ENCODE measurements around the gene PDGFA. TPM values are rescaled to one million over a fixed set of nuclear protein-coding genes. Genes with fewer than 3 reads are reported as not detected.

The PDGFA gene
- total RNA-seq, 1 experiment from 2014 or later, result 20.1 TPM

DNA sequence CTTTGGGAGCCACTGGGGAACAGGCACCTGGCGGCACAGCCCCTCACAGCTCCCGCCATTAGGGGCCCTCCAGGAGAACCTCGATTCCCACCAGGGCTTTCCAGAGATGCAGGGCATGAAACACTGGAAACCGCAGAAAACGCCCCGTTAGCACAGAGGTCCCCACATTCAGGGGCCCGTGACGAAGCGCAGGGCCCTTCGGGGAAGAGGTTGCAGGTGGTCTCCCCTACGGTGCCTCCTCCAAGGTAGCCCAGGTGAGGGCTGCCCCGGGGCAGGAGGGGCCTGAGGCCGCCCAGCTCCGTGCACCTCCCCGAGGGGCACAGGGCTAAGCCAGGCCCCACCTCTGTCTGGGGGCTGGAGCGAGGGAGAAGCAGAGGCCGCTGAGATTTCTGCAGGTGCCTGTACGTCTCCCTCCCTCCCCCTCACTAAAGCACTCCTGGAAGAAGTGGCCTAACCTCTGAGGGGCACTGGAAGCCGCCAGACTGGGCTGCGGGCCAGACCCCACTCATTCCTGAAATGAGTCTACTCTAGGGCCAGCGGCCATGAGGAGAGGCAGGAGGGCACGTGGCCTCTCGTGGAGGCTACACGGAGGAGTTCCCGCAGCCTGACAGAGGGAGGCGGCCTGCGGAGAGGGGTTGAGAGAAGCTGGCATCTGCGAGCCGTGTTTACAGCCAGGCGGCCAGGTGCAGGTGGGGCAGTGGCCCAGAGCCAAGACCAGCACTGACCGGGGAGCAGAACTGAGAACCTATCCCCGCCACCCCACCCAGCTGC is 6.9 kb downstream of the PDGFA start:
- CTCF ChIA-PET, result interaction anchor here (1.2 kb wide), 1 partner anchor 219 kb away, joined by 3 read pairs; no protein-coding TSS in a partner anchor
- POLR2A ChIA-PET, result no interaction called here
- Mint-ChIP-seq H3K27ac (ENCODE audit: low read depth, unreplicated experiment) (no peak overlapping the region), H3K27me3 (ENCODE audit: insufficient read depth, unreplicated experiment) (no peaks in the 10 kb centered on the region), H3K9me3 (ENCODE audit: unreplicated experiment) (no peaks in the 10 kb centered on the region), H3K36me3 (ENCODE audit: insufficient read depth, unreplicated experiment) (peaks cover 30% of the 10 kb centered on the region), H3K4me1 (ENCODE audit: insufficient read depth, unreplicated experiment) (peaks cover 4% of the 10 kb centered on the region), H3K4me3 (ENCODE audit: unreplicated experiment) (no peak overlapping the region)
- intact Hi-C loops (cut with micrococcal nuclease), result no loop called here
- DNase-seq (ENCODE audit: unreplicated experiment), result no peak
- no TSS peak for BruUV-seq (replicated peaks)
- TF ChIP-seq, protein P1, sequence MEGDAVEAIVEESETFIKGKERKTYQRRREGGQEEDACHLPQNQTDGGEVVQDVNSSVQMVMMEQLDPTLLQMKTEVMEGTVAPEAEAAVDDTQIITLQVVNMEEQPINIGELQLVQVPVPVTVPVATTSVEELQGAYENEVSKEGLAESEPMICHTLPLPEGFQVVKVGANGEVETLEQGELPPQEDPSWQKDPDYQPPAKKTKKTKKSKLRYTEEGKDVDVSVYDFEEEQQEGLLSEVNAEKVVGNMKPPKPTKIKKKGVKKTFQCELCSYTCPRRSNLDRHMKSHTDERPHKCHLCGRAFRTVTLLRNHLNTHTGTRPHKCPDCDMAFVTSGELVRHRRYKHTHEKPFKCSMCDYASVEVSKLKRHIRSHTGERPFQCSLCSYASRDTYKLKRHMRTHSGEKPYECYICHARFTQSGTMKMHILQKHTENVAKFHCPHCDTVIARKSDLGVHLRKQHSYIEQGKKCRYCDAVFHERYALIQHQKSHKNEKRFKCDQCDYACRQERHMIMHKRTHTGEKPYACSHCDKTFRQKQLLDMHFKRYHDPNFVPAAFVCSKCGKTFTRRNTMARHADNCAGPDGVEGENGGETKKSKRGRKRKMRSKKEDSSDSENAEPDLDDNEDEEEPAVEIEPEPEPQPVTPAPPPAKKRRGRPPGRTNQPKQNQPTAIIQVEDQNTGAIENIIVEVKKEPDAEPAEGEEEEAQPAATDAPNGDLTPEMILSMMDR (IDR thresholded peaks at IDR 0.05; ENCODE audit: unreplicated experiment), result no peak

DNA sequence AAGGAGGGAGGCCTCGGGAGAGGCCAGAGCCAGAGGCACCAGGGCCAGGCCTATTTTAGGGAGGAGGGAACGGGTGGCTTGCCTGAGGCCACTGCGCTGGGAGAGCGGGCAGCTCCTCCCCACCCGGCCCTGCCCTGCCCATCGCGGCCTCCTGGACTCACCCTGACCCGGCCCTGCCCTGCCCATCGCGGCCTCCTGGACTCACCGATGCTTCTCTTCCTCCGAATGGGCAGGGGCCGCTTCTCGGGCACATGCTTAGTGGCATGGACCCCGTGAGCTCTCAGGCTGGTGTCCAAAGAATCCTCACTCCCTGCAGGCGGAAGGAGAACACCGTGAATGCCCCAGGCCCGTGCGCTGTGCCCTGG is 7.5 kb downstream of the PDGFA start:
- BruUV-seq (replicated peaks), result no TSS peak
- no peak overlapping the region for H3K4me3 Mint-ChIP-seq (ENCODE audit: unreplicated experiment)
- ChIA-PET CTCF (no interaction called here), POLR2A (no interaction called here)
- DNase-seq (ENCODE audit: unreplicated experiment), result no peak
- intact Hi-C loops (cut with micrococcal nuclease), result no loop called here
- H3K9me3 Mint-ChIP-seq (ENCODE audit: unreplicated experiment), result no peaks in the 10 kb centered on the region
- TF ChIP-seq, protein P1 (IDR thresholded peaks at IDR 0.05; ENCODE audit: unreplicated experiment), result no peak
- no peaks in the 10 kb centered on the region for H3K27me3 Mint-ChIP-seq (ENCODE audit: insufficient read depth, unreplicated experiment)
- peaks cover 4% of the 10 kb centered on the region for H3K4me1 Mint-ChIP-seq (ENCODE audit: insufficient read depth, unreplicated experiment)
- no peak overlapping the region for H3K27ac Mint-ChIP-seq (ENCODE audit: low read depth, unreplicated experiment)
- H3K36me3 Mint-ChIP-seq (ENCODE audit: insufficient read depth, unreplicated experiment), result peaks cover 30% of the 10 kb centered on the region

DNA sequence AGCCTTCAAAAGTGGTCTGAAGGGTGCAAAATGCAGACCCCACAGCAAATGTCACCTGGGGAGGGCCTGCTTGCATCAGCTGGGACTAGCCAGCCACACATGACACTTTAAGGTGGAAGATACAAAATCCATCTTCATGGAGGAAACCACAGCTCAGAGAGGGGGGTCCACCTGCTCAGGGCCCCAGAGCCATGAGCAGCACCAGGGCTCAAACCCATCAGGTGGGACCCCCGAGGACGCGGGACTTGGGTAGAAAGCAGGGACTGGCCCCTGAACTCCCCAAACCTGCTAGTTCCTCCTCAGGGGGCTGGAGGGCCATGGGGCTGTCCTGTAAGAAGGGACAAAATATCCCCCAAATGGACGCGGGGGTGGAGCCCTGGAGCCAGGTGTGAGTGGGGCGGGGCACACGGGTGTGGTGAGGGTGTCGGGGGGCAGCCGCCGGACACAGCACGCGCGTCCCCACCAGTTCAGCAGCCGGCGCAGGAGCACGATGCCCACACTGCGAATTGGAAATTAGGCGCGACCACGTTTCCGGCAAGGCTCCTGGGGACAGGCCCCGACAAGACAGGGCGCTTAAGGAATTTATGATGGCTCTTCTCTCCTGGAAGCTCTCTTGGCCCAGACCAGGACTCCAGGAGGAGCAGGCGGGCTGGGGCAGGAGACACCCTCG is 8.0 kb downstream of the PDGFA start:
- DNase-seq (ENCODE audit: unreplicated experiment), result no peak
- H3K4me3 Mint-ChIP-seq (ENCODE audit: unreplicated experiment), result no peak overlapping the region
- no peaks in the 10 kb centered on the region for H3K9me3 Mint-ChIP-seq (ENCODE audit: unreplicated experiment)
- intact Hi-C loops (cut with micrococcal nuclease), result no loop called here
- H3K36me3 Mint-ChIP-seq (ENCODE audit: insufficient read depth, unreplicated experiment), result peaks cover 34% of the 10 kb centered on the region
- POLR2A ChIA-PET, result no interaction called here
- peaks cover 4% of the 10 kb centered on the region for H3K4me1 Mint-ChIP-seq (ENCODE audit: insufficient read depth, unreplicated experiment)
- H3K27me3 Mint-ChIP-seq (ENCODE audit: insufficient read depth, unreplicated experiment), result no peaks in the 10 kb centered on the region
- no peak overlapping the region for H3K27ac Mint-ChIP-seq (ENCODE audit: low read depth, unreplicated experiment)
- TF ChIP-seq, protein P1 (IDR thresholded peaks at IDR 0.05; ENCODE audit: unreplicated experiment), result no peak
- BruUV-seq (replicated peaks), result no TSS peak
- CTCF ChIA-PET, result no interaction called here

DNA sequence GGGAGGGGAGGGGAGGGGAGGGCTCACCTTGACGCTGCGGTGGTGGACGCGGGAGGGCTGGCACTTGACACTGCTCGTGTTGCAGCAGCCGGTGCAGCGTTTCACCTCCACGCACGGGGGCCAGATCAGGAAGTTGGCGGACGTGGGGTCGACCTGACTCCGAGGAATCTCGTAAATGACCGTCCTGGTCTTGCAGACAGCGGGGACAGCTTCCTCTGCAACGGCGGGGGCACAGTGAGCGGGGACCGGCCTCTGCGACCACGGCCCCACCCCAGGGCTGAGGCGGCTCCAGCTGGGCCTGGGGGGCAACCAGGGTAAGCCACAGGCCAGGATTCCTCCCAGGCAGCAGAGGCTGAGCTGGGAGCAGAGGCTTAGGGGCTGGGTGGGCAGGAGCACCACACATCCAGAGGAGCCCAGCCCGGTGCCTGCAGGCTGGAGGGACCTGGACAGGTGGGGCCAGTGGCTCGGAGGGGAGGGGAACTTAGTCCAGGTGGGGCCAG is 8.8 kb downstream of the PDGFA start:
- TF ChIP-seq, protein P1 (IDR thresholded peaks at IDR 0.05; ENCODE audit: unreplicated experiment), result no peak
- no peak overlapping the region for H3K4me3 Mint-ChIP-seq (ENCODE audit: unreplicated experiment)
- peaks cover 4% of the 10 kb centered on the region for H3K4me1 Mint-ChIP-seq (ENCODE audit: insufficient read depth, unreplicated experiment)
- peaks cover 37% of the 10 kb centered on the region for H3K36me3 Mint-ChIP-seq (ENCODE audit: insufficient read depth, unreplicated experiment)
- DNase-seq (ENCODE audit: unreplicated experiment), result no peak
- intact Hi-C loops (cut with micrococcal nuclease), result no loop called here
- CTCF ChIA-PET, result no interaction called here
- no peaks in the 10 kb centered on the region for H3K27me3 Mint-ChIP-seq (ENCODE audit: insufficient read depth, unreplicated experiment)
- H3K9me3 Mint-ChIP-seq (ENCODE audit: unreplicated experiment), result no peaks in the 10 kb centered on the region
- H3K27ac Mint-ChIP-seq (ENCODE audit: low read depth, unreplicated experiment), result no peak overlapping the region
- POLR2A ChIA-PET, result no interaction called here
- BruUV-seq (replicated peaks), result no TSS peak
